Cardiac ventricle fibroblast (primary cell): Measurements from ENCODE around the gene PSMD11. TPM values are rescaled to one million over a fixed set of nuclear protein-coding genes. Genes with fewer than 3 reads are reported as not detected.

Source experiments
- total RNA-seq: library from RNA; depleted of rRNA; stranded (reverse); fragments of >200 nt; gene quantifications from 2 replicates; pipeline ENCODE4 v1.2.3, GENCODE V29; 2015

PSMD11 gene
- 41.9 and 49.5 TPM in 2 replicates for total RNA-seq

GRCh38 chr17:32444301-32445073 is at the start of gene PSMD11:
Gene PSMD11 (plus strand): TSS chr17:32444510. CDS start chr17:32444524, 14 bp downstream.

GRCh38 chr17:32486701-32487472 is 42.6 kb downstream of the PSMD11 start, which contains the start of gene CDK5R1:
Gene CDK5R1 (plus strand): TSS chr17:32486993. CDS start chr17:32487621, 628 bp downstream.

Other genes with a start within 250 kb of the PSMD11 start
- gene RHBDL3, start 178.7 kb upstream of the PSMD11 start, total RNA-seq: 0.05 and 0.12 TPM in 2 replicates
- 4.5 and 5.4 TPM in 2 replicates for gene C17orf75, start 102.3 kb upstream of the PSMD11 start, total RNA-seq
- 72.4 and 95.5 TPM in 2 replicates for gene ZNF207, start 94.4 kb upstream of the PSMD11 start, total RNA-seq
- 0.39 and 1.4 TPM in 2 replicates for gene CDK5R1, start 42.5 kb downstream of the PSMD11 start, total RNA-seq